Measurements from ENCODE around the gene TMEM88. TPM values are rescaled to one million over a fixed set of nuclear protein-coding genes. Genes with fewer than 3 reads are reported as not detected.

Gene TMEM88
- total and polyA plus RNA-seq, 2 experiments from 2014 or later, result 73.3 to 241 TPM

DNA sequence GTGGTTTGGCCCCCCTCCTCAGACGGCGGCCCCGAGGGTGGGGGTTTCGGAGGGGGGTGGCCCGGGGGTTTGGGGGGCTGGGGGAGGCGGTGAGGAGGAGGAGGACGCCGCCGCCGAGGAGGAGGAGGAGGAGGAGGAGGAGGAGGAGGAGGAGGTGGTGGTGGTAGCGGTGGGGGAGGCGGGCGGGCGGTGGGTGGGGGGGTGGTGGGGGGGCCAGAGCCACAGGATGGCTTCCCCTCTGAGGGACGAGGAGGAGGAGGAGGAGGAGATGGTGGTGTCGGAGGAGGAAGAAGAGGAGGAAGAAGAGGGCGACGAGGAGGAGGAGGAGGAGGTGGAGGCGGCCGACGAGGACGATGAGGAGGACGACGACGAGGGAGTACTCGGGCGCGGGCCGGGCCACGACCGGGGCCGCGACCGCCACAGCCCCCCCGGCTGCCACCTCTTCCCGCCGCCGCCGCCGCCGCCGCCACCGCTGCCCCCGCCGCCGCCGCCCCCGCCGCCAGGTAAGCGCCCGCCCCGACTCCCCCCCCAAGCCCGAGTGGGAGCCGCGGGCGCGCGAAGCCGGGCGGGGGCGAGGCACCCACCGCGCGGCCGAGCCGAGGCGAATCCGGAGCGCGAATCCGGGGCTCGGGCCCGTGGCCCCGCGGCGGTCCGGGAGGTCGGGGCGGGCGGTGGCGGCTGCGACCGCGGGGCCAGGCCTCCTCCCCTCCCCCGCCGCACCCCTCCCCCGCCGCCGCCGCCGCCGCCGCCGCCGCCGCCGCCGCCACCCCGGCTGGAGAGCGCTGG lies 29.9 kb downstream of the TMEM88 start:
- no peaks in the 10 kb centered on the region for H3K27me3 ChIP-seq
- TF ChIP-seq EZH2 (IDR thresholded peaks at IDR 0.05; ENCODE audit: borderline replicate concordance) (no peak), EZH2phosphoT487 (IDR thresholded peaks at IDR 0.05; ENCODE audit: low read depth, severe bottlenecking, unreplicated experiment) (no peak)
- TF ChIP-seq, protein P1, sequence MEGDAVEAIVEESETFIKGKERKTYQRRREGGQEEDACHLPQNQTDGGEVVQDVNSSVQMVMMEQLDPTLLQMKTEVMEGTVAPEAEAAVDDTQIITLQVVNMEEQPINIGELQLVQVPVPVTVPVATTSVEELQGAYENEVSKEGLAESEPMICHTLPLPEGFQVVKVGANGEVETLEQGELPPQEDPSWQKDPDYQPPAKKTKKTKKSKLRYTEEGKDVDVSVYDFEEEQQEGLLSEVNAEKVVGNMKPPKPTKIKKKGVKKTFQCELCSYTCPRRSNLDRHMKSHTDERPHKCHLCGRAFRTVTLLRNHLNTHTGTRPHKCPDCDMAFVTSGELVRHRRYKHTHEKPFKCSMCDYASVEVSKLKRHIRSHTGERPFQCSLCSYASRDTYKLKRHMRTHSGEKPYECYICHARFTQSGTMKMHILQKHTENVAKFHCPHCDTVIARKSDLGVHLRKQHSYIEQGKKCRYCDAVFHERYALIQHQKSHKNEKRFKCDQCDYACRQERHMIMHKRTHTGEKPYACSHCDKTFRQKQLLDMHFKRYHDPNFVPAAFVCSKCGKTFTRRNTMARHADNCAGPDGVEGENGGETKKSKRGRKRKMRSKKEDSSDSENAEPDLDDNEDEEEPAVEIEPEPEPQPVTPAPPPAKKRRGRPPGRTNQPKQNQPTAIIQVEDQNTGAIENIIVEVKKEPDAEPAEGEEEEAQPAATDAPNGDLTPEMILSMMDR (IDR thresholded peaks at IDR 0.05; ENCODE audit: poor library complexity), result no peak
- no peak overlapping the region for H2AFZ ChIP-seq
- peak; percentile 32 for DNase-seq (ENCODE audit: low spot score)
- WGBS (ENCODE audit: low lambda C conversion rate, missing lambda C conversion rate), result 0% methylated on average over 4 of the region's 100 CpGs
- H3K36me3 ChIP-seq (replicated peaks; ENCODE audit: insufficient read depth, low read depth), result no peaks in the 10 kb centered on the region
- peaks cover 53% of the 10 kb centered on the region for H3K4me1 ChIP-seq (ENCODE audit: insufficient read depth)
- H4K20me1 ChIP-seq (ENCODE audit: insufficient read depth, poor library complexity, severe bottlenecking), result peaks cover 1% of the 10 kb centered on the region
- peak overlapping the region; percentile 97 for H3K27ac ChIP-seq
- peak overlapping the region; percentile 75 for H3K4me3 ChIP-seq
- H3K9me2 ChIP-seq (replicated peaks; ENCODE audit: insufficient read depth), result no peaks in the 10 kb centered on the region
- peak overlapping the region; percentile 96 for H3K4me2 ChIP-seq
- no peaks in the 10 kb centered on the region for H3K9me3 ChIP-seq (ENCODE audit: low read depth)
- H3K79me2 ChIP-seq, result peaks cover 37% of the 10 kb centered on the region

DNA sequence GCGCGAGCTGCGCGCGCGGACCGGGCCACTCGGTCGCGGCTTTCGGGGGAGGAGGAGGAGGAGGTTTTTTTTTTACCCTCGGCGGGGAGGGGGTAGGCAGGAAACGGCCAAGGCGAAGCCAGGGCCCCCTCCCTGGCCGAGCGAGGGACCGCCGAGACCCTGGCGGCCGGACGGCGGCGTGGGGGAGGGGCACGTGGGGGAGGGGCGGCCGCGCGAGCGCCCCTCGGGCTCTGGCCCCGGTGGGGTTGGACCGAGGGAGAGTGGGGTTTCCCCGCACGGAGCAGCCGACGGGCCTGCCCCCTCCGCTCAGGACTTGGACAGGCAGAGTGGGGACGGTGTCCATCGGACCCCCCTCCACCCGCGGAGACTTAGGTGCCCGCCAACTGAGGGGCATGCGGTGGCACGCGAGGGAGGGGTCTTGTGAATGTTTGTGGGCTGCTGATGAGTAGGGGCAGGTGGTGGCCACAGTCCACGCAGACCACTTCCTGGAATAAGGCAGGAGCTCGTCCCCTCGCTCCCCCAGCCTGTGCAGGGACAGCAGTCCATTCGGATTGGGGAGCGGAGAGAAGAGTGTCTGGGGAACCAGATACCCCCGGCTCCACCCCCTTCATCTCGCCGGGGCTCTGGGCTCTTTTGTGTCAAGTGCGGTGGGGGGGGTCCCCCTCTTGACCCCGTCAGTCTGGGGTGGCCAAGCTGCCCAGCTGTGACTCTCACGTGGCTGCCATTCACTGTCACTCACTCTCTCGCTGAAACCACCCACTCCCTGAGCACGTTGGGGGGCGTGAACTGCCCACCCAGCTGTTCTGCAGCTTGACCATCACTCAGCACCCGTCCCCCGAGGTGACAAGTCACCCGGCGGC lies 30.7 kb downstream of the TMEM88 start:
- 3% methylated on average over 44 of the region's 64 CpGs for WGBS (ENCODE audit: low lambda C conversion rate, missing lambda C conversion rate)
- Histone ChIP-seq H3K27ac (peak overlapping the region; percentile 97), H3K9me3 (ENCODE audit: low read depth) (no peaks in the 10 kb centered on the region), H3K4me1 (ENCODE audit: insufficient read depth) (peaks cover 54% of the 10 kb centered on the region), H3K4me2 (peak overlapping the region; percentile 96), H3K36me3 (replicated peaks; ENCODE audit: insufficient read depth, low read depth) (no peaks in the 10 kb centered on the region), H3K27me3 (no peaks in the 10 kb centered on the region), H3K4me3 (peak overlapping the region; percentile 75), H2AFZ (no peak overlapping the region), H4K20me1 (ENCODE audit: insufficient read depth, poor library complexity, severe bottlenecking) (peaks cover 7% of the 10 kb centered on the region), H3K79me2 (peaks cover 41% of the 10 kb centered on the region), H3K9me2 (replicated peaks; ENCODE audit: insufficient read depth) (no peaks in the 10 kb centered on the region)
- no peak for TF ChIP-seq EZH2 (IDR thresholded peaks at IDR 0.05; ENCODE audit: borderline replicate concordance)
- no peak for TF ChIP-seq EZH2phosphoT487 (IDR thresholded peaks at IDR 0.05; ENCODE audit: low read depth, severe bottlenecking, unreplicated experiment)
- TF ChIP-seq, protein P1 (IDR thresholded peaks at IDR 0.05; ENCODE audit: poor library complexity), result no peak
- peak; percentile 69 for DNase-seq (ENCODE audit: low spot score)

DNA sequence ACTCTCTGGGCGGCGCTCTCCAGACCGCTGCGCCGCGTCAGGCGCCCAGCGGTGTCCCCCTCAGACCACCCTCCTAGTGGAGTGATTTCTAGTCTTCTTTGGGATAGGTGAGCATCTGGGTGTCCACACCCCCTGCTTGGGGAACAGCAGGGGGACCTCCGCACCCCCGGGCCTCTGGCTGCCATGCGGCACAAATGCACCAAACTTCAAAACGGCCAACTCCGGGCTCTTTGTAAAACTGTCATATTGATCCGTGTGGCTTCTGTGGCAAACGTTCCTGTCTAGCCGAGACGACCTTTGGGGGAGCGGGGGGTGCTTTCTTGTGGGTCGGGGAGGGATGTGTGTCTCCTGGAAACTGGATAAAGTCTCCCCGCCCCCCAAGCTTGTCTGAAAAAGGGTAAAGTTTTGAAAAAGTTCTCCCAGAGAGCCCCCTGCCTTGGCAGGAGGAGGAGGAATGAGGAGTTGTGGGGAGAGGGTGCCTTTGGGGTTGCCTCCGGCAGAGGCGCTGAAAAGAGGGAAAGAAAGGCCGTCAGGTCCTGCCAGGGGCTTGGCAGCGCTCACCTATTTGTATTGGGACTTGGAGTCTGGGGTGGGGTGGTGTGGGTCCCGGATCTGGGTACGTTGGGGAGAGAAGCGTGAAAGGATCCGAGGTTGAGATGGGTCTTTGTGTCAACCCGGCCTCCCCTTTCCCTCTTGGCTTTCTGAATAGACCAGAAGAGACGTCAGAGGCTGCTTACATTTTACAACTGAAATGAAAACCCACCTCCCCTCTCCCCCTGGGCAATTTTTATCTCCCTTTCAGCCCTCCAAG lies 31.6 kb downstream of the TMEM88 start:
- Histone ChIP-seq H3K4me3 (peak overlapping the region; percentile 75), H3K9me2 (replicated peaks; ENCODE audit: insufficient read depth) (no peaks in the 10 kb centered on the region), H3K4me2 (peak overlapping the region; percentile 96), H3K4me1 (ENCODE audit: insufficient read depth) (peaks cover 45% of the 10 kb centered on the region), H3K36me3 (replicated peaks; ENCODE audit: insufficient read depth, low read depth) (no peaks in the 10 kb centered on the region), H3K27me3 (no peaks in the 10 kb centered on the region), H3K27ac (peak overlapping the region; percentile 97), H3K79me2 (peaks cover 47% of the 10 kb centered on the region), H2AFZ (no peak overlapping the region), H4K20me1 (ENCODE audit: insufficient read depth, poor library complexity, severe bottlenecking) (peaks cover 7% of the 10 kb centered on the region), H3K9me3 (ENCODE audit: low read depth) (no peaks in the 10 kb centered on the region)
- 4% methylated on average over 27 of the region's 30 CpGs for WGBS (ENCODE audit: low lambda C conversion rate, missing lambda C conversion rate)
- TF ChIP-seq, protein P1 (IDR thresholded peaks at IDR 0.05; ENCODE audit: poor library complexity), result no peak
- TF ChIP-seq EZH2phosphoT487 (IDR thresholded peaks at IDR 0.05; ENCODE audit: low read depth, severe bottlenecking, unreplicated experiment) (no peak), EZH2 (IDR thresholded peaks at IDR 0.05; ENCODE audit: borderline replicate concordance) (no peak)
- peak; percentile 64 for DNase-seq (ENCODE audit: low spot score)

All from hepatocyte (in vitro differentiated cells).